Measurements from ENCODE around the gene PSMB5.
A peak's percentile ranks its signal among the peaks of the same experiment; 100 is the strongest.
"Not testable (repeated sequence)": the region's sequence is repeated elsewhere in the genome, so short reads cannot be mapped to it uniquely, and the experiment has no call there.

Gene PSMB5

DNA sequence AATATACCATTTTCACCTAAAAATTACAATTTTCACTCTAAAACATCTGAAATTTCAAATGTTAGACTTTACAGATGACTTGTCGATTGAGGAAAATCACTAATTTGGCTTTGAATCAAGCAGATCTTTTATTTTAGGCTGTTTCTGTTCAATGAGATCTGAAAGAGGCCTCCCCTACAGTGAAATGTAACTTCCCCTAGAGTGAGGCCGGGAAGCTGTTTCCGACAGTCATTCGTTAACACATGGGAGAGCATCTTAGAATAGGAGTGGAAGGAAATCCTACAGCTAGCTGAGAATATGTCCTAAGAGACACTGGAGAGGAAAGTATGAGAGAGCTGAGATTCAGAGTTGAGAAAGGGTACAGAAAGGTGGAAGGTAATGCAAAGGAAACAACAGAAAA lies 19.1 kb downstream of the PSMB5 start:
- no peak for DNase-seq (ENCODE audit: low spot score)
- FAIRE-seq, result no peak

DNA sequence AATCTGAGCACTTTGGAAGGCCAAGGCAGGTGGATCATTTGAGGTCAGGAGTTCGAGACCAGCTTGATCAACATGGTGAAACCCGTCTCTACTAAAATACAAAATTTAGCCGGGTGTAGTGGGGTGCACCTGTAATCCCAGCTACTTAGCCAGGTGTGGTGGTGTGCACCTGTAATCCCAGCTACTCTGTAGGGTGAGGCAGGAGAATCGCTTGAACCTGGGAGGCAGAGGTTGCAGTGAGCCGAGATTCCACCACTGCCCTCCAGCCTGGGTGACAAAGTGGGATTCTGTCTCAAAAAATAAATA lies 21.0 kb downstream of the PSMB5 start:
- FAIRE-seq; DNase-seq (ENCODE audit: low spot score): not testable (repeated sequence)

DNA sequence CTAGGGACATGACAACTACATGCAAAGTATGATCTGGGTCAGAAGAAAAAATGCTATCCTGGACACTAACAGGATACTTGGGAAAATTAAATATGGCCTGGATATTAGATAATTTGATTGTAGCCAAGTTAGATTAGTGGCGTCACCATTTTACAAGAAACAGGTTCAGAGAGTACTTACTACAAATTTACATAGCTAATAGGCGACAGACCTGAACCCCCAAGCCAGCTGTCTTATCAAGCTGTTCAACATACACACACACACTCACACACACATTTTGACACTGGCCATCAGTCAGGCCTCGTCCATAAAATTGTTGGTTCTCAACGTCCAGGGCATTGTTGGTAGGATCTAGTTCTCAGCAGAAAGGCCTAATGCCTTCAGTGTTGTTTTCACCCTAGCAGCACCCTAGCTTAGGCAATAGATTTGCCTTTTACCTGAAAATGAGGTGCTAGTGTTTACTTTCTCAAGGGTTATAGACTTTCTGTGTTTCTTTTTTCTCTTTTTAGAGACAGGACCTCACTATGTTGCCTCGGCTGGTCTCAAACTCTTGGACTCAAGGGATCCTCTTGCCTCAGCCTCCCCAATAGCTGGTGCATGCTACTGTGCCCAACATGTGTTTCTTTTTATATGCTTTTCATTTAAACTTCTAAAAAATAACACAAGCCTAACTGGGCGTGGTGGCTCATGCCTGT lies 21.5 kb downstream of the PSMB5 start:
- FAIRE-seq, result no peak
- DNase-seq (ENCODE audit: low spot score), result no peak

DNA sequence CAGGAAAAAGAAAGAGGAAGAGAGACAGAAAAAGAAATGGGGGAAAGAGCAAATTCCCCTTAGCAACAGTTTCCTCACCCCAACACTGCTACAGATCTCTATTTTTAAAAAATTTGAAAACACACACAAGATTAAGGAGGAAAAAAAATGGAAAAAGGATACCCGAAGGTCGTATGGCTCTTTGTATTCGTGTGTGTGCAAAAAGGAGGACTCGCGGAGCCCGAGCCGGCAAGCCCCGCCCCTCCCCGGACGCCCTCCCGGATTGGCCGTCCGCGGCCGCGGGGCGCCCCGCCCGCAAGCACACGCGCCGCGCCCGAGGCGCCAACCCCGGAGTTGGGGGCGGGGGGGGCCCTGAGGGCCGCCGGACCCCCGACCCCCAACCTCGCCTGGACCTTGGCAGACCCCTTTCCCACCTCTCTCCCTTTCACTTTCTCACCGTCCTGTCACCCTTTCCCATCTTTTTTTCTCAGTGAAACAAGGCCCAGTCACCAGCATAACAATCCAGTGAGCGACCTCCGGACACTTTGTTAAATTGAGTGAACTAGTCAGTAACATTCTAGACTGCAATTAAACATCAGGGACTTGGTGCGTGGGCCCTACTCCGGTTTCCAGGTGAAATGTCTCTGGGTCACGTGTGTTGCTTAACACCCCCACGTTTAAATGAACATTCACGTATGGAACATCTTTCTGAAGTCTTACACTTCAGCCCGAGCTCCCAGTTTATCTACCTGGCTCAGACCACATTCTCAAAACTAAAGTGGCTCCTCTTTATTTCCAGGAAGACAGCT lies 24.6 kb downstream of the PSMB5 start, which contains the start of gene C14orf93:
Gene C14orf93 (minus strand): TSS at position 205 of the 788 bp plus-strand sequence. CDS start 11,120 bp downstream, outside the sequence.
- FAIRE-seq, result no peak
- DNase-seq (ENCODE audit: low spot score), result peak; percentile 92

DNA sequence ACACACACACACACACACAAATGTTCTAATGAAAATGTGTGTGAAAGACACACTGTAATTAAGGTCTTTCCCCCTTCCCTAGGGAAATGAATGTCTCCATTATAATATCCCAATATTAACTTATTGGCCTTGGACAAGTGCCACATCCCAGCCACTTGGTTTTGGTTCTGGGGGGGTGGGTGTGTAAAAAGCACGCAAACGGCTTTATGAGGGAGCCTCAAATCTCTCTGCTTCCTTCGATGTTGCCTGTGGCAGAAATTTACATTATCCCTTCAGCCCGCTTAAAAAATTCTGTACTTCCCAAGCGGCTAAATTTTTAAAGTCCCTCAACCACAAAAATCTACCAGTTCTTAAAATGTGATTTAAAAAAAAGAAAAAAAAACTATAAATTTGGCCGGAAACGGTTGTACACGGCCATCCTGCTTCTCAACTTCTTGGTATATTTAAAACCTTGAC lies 25.2 kb downstream of the PSMB5 start:
- no peak for FAIRE-seq
- DNase-seq (ENCODE audit: low spot score), result no peak

DNA sequence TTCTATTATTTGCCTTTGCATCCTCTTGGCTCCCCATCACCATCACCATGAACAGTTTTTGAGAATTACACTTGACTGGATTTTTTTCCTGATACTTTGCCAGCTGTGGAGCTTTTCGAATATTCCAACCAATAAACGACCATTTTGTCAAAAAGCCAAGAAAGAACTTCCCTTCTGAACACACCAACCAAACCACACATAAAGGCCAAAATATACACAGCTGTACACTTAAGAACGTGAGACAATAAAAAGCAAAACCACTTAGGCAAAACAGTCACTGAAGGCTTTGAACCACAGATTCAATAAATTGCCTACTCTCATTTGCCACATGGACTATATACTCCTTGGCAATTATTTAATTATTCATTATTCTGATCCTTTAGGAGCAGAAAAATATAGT lies 25.9 kb downstream of the PSMB5 start:
- FAIRE-seq (no peak), DNase-seq (ENCODE audit: low spot score) (no peak)

DNA sequence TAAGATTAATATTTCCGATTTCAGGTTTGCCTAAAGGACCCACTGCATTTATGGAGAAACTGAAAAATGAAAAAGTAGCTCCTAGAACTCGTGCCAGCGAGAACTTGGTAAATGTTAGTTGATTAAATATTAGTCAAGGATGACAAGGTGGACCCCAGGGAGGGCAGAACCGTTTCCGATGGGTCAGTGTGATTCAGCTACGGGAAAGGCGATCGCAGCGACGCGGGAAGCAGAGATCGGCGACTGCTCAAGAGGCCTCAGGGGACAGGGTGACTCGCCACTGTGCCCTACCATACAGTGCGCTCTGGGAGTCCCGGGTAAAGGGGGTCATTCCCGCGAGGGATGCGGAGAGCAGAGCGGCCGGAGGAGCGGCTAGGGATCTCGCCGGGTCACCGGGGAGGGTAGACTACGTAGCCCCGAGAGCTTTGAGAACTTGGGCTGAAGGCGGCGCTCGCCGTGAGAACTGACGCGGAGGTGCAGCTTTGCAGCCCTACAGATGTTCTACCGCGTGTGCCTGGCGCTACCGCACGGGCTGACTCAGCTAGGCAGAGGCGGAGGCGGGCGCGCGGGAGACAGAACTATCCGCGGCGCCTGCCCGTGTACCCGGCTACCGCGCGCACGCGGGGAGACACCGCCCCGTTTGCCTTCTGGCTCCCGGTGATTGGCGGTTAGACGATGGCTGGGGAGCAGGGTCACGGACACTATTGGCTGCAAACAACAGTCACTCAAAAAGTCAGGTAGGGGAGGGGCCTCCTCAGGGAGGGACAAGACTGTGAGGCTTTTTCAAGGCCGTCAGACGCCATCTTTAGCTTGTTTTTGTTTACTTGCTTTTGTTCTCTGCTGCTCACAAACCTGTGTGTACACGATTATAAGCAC lies 27.9 kb downstream of the PSMB5 start:
- peak; percentile 97 for DNase-seq (ENCODE audit: low spot score)
- FAIRE-seq, result peak; percentile 89

DNA sequence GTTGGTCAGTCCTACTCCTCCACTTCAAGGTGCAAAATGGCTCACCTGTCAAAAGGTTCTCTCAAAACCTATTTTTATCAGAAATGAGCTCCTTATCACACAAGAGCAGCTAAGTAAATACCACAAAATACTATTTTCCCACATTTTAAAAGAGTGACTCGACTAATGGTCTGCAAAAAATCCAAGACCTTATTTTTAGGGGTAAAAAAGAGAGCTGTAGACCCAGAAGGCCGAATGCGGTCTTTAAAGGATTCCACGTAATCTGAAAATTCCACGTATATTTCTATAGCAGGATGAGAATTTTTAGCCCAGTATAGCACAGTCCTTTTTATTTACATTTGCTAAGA lies 28.5 kb downstream of the PSMB5 start:
- FAIRE-seq, result no peak

DNA sequence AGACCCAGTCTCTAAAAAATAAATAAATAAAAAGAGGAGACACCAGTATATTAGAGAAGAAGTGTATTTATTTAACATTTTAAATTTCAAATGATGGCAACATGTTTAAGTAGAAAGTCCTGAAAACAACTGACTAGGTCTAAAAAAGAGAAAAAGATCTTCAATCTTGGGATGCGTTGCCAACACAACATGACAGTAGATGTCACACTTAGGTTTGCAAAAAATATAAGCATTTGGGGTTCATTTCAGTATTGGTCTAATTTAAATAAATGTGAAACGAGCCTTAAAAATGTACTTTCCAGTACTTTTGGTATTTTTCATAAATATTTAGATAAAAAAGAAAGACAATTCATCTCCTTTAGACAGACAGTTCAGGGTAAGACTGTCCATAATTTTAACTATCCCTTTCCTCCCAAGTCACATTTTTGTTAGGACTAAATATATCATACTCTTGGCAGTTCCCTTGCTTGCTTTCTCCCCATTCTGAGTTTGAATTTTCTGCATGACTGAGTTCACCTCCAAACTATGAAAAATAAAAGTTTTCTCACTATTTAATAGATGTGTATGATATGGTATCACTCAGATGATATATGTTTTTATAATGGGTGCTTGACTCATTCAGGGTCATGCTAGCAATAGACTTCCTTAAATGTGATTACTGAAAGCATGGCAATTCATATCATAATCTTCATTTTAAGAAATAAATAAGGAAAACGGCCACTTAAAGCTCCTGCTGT lies 29.1 kb downstream of the PSMB5 start:
- no peak for DNase-seq (ENCODE audit: low spot score)
- FAIRE-seq, result no peak

More for the DNA sequence above, 28.5 kb downstream of the PSMB5 start:
- no peak for DNase-seq (ENCODE audit: low spot score)

DNA sequence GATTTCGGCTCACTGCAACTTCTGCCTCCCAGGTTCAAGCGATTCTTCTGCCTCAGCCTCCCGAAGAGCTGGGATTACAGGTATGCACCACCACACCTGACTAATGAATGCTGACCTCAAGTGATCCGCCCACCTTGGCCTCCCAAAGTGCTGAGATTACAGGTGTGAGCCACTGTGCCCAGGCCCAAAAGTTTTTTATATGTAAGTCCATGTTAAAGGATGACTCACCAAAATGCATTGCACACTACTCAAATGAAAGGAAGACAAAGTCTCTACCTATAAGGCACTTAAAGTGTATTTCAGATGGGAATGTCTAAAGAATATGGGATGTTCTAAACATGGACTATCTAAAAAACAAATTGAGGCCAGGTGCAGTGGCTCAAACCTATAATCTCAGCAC lies 30.4 kb downstream of the PSMB5 start:
- FAIRE-seq; DNase-seq (ENCODE audit: low spot score): not testable (repeated sequence)

DNA sequence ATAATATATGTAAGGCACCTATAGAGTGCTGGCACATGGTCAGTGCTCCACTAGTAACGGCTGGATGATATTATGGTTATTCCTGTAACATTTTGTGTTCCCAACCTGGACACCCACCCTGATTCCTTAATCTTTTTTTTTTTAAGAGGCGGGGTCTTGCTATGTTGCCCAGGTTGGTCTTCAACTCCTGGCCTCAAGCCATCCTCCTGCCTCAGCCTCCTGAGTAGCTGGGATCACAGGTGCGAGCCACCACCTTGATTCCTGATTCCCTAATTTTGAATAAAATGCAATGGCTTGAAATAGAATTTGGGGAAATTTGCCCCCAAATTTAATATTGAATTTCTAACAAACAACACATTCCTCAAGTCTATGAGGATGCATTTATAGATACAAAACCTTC lies 32.1 kb downstream of the PSMB5 start:
- DNase-seq (ENCODE audit: low spot score) (no peak), FAIRE-seq (no peak)

DNA sequence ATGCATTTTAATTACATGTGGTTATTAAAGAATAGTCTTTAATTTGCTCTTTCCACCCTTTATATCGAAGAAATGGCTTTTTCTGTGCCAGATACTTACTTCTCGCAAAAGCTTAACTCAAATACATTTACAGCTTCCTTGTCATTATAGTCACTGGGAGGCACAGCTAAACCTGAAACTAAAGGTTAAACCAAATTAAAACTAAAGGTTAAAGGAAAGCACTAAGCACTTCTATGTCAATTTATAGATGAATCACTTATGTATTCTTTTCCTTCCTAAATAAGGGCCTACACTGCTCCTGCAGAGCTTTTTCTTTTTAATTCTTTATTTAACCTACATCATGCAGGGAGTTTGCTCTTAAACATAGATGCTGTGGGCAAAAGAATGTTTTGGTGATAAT lies 33.8 kb downstream of the PSMB5 start:
- FAIRE-seq (no peak), DNase-seq (ENCODE audit: low spot score) (no peak)

DNA sequence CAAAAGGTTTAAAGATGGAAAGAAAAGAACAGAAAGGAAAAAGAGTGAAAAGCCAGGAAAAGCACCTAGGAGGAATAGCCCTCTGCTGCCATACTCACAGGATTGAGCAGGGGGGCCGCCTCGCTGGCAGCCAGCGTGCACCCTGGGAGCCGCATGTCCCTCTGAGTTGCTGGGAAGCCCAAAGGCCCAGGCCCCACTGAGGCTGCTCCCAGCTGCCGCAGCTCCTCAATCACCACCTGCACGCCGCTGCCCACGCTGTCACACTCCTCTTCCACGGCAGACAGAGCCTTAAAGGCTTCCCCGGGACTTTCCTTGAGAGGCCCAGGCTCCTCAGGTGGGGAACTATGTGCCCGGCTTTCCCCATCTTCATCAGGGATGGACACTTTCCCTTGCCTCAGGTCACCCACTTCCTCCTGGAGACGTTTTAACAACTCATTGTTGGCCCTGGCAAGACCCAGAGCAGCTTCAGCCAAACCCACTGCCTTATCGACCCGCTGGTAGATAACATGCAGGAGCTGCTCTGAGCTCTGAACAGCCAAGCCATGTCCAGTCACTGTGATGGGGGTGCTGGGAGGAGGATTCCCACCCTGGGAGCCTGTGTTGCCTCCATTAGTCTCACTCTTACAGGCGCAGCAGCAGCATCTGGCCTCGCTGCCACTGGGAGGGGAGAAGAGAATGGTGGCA lies 36.2 kb downstream of the PSMB5 start:
- FAIRE-seq (no peak), DNase-seq (ENCODE audit: low spot score) (no peak)

DNA sequence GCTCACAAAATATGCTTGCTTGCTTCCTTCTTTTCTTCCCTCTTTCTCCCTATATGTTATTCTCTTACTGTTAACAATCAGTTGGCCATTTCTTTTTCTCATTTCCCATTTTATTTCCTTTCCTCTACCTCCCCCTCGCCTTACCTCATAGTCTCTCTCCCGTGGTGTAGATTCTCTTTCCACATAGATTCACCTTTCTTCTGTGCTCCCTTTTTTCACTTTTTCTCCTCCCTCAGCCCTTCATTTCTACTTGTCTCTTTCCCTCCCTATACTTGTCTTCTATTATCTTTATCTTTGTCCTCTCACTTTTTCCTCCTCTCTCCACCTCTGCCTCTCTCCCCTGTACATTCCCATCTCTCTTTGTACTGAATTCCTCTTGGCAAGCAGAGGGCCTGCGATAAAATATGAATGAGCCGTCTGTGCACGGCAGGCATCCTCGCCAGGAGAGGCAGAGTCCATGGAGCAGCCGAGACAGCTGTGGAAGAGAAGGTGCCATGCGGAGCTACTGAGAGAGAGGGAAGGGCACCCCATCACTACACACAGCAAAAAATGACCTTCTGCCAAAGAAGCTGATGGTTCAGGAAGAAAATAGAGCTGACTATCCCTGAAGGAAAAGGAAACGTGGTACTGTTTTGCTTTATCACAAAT lies 36.9 kb downstream of the PSMB5 start:
- no peak for FAIRE-seq
- no peak for DNase-seq (ENCODE audit: low spot score)

DNA sequence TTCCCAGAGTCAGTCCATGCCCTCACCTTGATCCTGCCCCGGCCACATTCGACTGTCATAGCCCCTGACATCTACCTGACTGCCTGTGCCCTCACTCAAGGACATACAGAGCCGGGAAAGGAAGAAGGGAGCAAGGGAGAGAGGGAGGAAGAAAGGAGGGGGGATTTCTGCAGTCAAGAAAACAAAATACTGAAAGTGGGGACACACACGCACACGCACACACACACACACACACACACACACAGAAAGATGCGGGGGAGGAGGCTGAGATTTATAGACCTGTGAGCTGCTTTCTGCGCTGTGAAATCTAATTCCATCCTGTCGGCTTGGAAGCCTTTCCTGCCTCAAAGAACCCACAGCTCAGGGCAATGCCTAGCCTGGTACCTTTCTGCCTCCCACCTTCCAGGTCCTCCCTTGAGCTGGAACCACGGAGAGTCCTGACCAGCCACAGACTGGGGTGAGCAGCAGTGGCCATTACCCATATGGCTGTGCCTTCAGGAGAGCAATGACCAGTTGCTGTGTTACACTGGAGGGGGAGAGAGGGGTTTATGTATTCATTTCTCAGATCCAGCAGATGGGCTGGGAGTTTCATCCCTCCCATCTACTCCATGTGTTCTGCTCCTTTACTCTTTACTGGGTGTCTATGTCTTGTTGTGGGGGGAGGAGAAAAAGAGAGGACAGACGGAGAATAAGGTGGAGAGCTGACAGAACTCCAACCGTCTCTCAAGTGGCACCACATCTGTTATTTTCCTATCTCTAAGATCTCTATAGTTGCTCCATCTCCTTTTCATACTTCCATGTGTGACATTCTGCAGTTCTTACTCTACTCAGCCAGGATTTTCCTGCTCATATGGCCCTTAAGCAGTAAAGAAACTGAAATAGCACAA lies 37.7 kb downstream of the PSMB5 start:
- no peak for FAIRE-seq
- DNase-seq (ENCODE audit: low spot score), result no peak

DNA sequence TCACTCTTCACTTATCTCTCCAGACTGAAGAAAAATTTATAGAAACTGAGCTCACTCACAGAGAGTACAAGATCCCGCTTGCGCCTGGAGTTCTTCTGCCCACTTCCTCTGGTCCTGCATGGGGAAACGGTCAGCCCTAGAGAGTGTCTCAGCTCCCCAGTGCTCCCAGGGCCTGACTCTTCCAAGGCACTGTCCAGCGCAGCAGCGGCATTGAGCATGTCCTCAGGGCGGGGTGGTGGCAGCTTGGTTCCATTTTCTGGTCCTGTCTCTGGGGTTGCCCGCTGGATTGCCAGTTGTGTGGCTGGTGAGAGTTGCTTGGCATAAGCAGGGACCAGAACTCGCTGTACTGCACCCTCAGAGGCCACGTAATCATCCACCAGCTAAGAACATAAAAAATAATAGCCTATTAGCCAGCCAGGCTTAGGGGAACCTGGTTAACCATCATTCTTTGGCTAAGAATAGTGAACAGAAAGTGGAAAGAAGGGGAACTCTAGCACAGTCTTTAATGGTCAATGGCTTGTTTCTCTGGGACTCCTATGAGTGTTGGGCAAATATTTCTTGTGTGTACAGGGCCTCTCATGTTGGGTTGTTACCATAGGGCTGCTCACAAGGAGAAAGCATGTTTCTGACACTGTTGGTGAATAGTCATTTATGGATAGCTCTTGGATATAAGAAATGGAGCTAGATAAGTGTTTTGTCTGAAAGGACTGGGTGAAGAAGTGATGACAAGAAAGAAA lies 38.6 kb downstream of the PSMB5 start:
- no peak for DNase-seq (ENCODE audit: low spot score)
- FAIRE-seq, result no peak

DNA sequence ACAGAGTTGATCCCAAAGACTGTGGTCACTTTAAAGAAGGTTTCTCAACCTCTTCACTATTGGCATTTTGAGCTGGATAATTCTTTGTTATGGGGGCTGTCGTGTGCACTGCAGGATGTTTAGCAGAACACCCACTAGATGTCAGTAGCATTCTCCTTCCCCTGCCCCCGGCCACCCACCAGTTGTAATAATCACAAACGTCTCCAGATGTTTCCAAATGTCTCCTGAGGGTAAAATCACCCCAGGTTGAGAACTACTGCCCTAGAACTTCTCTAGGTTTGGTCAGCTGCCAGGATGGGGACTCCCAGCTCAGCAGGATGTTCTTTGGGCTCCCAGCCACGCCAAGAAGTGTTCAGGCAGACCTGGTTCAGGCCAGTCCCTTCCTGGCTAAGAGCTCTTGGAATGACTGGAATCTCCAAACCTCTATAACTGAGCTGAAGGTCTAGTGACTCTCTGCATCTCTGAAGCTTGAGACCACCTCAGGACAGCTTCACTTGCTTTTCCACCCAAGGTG lies 39.9 kb downstream of the PSMB5 start:
- DNase-seq (ENCODE audit: low spot score) (peak; percentile 29), FAIRE-seq (no peak)

DNA sequence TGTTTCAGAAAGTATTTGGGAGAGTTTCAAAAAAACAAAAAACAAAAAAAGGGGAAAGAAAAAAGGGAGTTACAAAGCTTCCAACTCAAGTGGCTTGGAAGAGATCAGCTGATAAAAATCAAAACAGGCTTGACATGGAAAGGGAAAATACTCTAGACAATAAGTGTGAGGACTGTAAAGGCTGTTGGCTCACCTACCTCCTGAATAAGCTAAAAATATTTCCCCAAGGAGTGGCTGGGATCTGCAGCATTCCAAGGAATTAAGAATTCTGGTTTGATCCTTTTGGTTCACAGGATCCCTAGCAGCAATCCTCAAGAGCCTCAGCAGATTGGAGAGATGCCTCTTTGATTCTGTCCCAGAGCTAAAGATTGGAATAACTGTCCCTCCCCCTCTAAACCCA lies 41.2 kb downstream of the PSMB5 start:
- FAIRE-seq (no peak), DNase-seq (ENCODE audit: low spot score) (no peak)
